Gastrocnemius medialis (tissue), 4 donors: ENCODE results near the gene SPTSSA.

Experiments used
- CTCF ChIP-seq, 5 experiments: fragments of 450-650 bp in 3 of 5; fragments of 200-600 bp in 2 of 5; sonication (generic) in 2 of 5; IDR thresholded peaks in 4 of 5; conservative IDR thresholded peaks in 1 of 5; 1 replicate in 4 of 5; 2 replicates in 1 of 5; pipeline ENCODE4 v1.5.1; 2016 to 2019; ENCODE audit warnings: antibody characterized with exemption in 5 of 5, mild to moderate bottlenecking in 3 of 5, moderate library complexity in 3 of 5
- POLR2A ChIP-seq, 2 donors: fragments of 450-650 bp; IDR thresholded peaks; one replicate each; pipeline ENCODE4 v1.6.1; 2017; ENCODE audit warnings: antibody characterized with exemption in 2 of 2, mild to moderate bottlenecking in 2 of 2, moderate library complexity in 2 of 2

GRCh38 chr14:34425095-34425851 is 36.8 kb downstream of the SPTSSA start:
- TF ChIP-seq CTCF (IDR thresholded peaks at IDR 0.05 in 4 of 5, conservative IDR thresholded peaks at IDR 0.05 in 1 of 5) (no peak), POLR2A (IDR thresholded peaks at IDR 0.05) (no peak)
